ENCODE results near the gene SLC35D3. TPM values are rescaled to one million over a fixed set of nuclear protein-coding genes. Genes with fewer than 3 reads are reported as not detected.

The SLC35D3 gene
- total and polyA plus RNA-seq, 2 donors (not counting 1 experiment from before 2014, with no cell fraction given) = not detected

DNA sequence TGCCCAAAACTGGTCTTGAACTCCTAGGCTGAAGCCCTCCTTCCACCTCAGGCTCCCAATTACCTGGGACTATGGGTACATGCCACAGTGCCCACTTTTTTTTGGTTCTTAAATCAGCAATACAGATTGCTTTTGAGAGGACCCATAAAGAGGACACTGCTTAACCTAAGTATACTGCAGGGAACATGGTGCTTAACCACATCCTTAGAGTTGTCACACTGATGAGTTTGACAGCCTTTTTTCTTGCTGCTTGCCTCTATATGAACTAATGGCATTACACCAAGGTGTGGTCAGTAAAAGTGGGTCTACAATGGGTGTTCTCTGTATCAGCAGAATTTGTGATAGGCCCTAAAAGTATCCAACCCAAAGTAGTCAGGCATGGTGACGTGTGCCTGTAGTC lies 7.2 kb upstream of the SLC35D3 start:
- Histone ChIP-seq H3K27ac (ENCODE audit: low read length in 2 of 2) (no peak overlapping the region), H3K4me2 (replicated peaks; ENCODE audit: low read depth, low read length, poor library complexity, severe bottlenecking) (no peak overlapping the region), H3K36me3 (replicated peaks in 1 of 2; ENCODE audit: control extremely low read depth in 1 of 2, control insufficient read depth in 1 of 2, extremely low read depth in 1 of 2, insufficient read depth in 2 of 2, low read length in 1 of 2) (no peaks in the 10 kb centered on the region), H2AFZ (ENCODE audit: insufficient read depth, low read depth, low read length, poor library complexity, severe bottlenecking) (no peak overlapping the region), H3K79me2 (ENCODE audit: control insufficient read depth, insufficient read depth, low read length) (no peaks in the 10 kb centered on the region), H3K4me1 (ENCODE audit: control insufficient read depth in 2 of 2, insufficient read depth in 2 of 2, low read length in 2 of 2) (no peaks in the 10 kb centered on the region), H3K9ac (ENCODE audit: low read length) (no peak overlapping the region), H4K20me1 (ENCODE audit: control insufficient read depth, insufficient read depth, low read length, poor library complexity, severe bottlenecking) (no peaks in the 10 kb centered on the region), H3K27me3 (replicated peaks in 1 of 4; ENCODE audit: control extremely low read depth in 1 of 4, control insufficient read depth in 3 of 4, insufficient read depth in 4 of 4, low read length in 3 of 4) (peaks cover 0 to 12% (median 5%) of the 10 kb centered on the region in 4 experiments), H3K9me3 (ENCODE audit: control extremely low read depth in 1 of 3, control insufficient read depth in 2 of 3, insufficient read depth in 1 of 3, low read length in 2 of 3) (no peaks in the 10 kb centered on the region), H3K4me3 (ENCODE audit: control extremely low read depth in 1 of 5, extremely low read depth in 1 of 5, insufficient read depth in 1 of 5, low read depth in 2 of 5, low read length in 4 of 5) (no peak overlapping the region)
- peaks cover 11% of the 10 kb centered on the region for H3K27me3 Mint-ChIP-seq
- H3K4me1 Mint-ChIP-seq = no peaks in the 10 kb centered on the region
- WGBS (ENCODE audit: insufficient coverage) = no CpG with 5 or more reads among the region's 1 CpG
- H3K27ac Mint-ChIP-seq = no peak overlapping the region
- intact Hi-C loops (cut with micrococcal nuclease) = no loop called here
- no peak overlapping the region for H3K4me3 Mint-ChIP-seq
- H3K9me3 Mint-ChIP-seq (ENCODE audit: insufficient read depth) = no peaks in the 10 kb centered on the region
- TF ChIP-seq CTCF (IDR thresholded peaks at IDR 0.05) (no peak), EZH2 (IDR thresholded peaks at IDR 0.05; ENCODE audit: borderline replicate concordance, insufficient read depth, low read depth, low read length, poor library complexity, severe bottlenecking) (no peak)
- CTCF ChIA-PET = interaction anchor here (0.6 kb wide), 1 partner anchor 1590 kb away, joined by 3 read pairs; no protein-coding TSS in a partner anchor
- ATAC-seq (ENCODE audit: low read depth) = no peak
- no peak for DNase-seq
- POLR2A ChIA-PET = no interaction called here

DNA sequence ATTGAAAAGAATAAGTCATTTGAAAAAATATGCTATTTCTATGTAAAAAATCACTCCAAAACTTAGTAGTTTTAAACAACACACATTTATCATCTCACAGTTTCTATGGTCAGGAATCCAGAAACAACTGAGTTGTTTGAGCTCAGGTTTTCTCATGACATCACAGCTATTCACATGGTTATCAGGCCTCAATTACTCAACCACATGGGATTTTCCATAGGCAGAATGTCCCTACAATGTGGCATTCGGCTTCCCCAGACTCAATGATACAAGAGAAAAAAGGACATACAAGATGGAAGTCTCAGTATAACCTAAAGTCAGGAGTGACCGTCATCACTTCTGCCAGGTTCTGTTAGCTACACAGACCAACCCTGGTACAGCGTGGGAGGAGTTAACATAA lies 3.4 kb upstream of the SLC35D3 start:
- Mint-ChIP-seq H3K27me3 (peaks cover 31% of the 10 kb centered on the region), H3K27ac (no peak overlapping the region), H3K4me1 (peaks cover 23% of the 10 kb centered on the region), H3K4me3 (no peak overlapping the region), H3K9me3 (ENCODE audit: insufficient read depth) (no peaks in the 10 kb centered on the region)
- CTCF ChIA-PET = interaction anchor here (2.6 kb wide), 1 partner anchor 274 kb away, joined by 6 read pairs; no protein-coding TSS in a partner anchor
- H3K4me1 ChIP-seq (ENCODE audit: control insufficient read depth in 2 of 2, insufficient read depth in 2 of 2, low read length in 2 of 2) = peaks cover 30 to 35% of the 10 kb centered on the region in 2 donors
- no peak overlapping the region for H3K9ac ChIP-seq (ENCODE audit: low read length)
- no peaks in the 10 kb centered on the region for H4K20me1 ChIP-seq (ENCODE audit: control insufficient read depth, insufficient read depth, low read length, poor library complexity, severe bottlenecking)
- no CpG with 5 or more reads among the region's 3 CpGs for WGBS (ENCODE audit: insufficient coverage)
- H3K36me3 ChIP-seq (replicated peaks in 1 of 2; ENCODE audit: control extremely low read depth in 1 of 2, control insufficient read depth in 1 of 2, extremely low read depth in 1 of 2, insufficient read depth in 2 of 2, low read length in 1 of 2) = no peaks in the 10 kb centered on the region
- H3K4me3 ChIP-seq (ENCODE audit: control extremely low read depth in 1 of 5, extremely low read depth in 1 of 5, insufficient read depth in 1 of 5, low read depth in 2 of 5, low read length in 4 of 5) = no peak overlapping the region
- H3K79me2 ChIP-seq (ENCODE audit: control insufficient read depth, insufficient read depth, low read length) = no peaks in the 10 kb centered on the region
- H3K27me3 ChIP-seq (replicated peaks in 1 of 4; ENCODE audit: control extremely low read depth in 1 of 4, control insufficient read depth in 3 of 4, insufficient read depth in 4 of 4, low read length in 3 of 4) = peaks cover 0 to 47% (median 25%) of the 10 kb centered on the region in 4 experiments
- TF ChIP-seq EZH2 (IDR thresholded peaks at IDR 0.05; ENCODE audit: borderline replicate concordance, insufficient read depth, low read depth, low read length, poor library complexity, severe bottlenecking) (no peak), CTCF (IDR thresholded peaks at IDR 0.05) (no peak)
- H3K9me3 ChIP-seq (ENCODE audit: control extremely low read depth in 1 of 3, control insufficient read depth in 2 of 3, insufficient read depth in 1 of 3, low read length in 2 of 3) = peaks cover 0 to 20% (median 0%) of the 10 kb centered on the region in 3 donors
- intact Hi-C loops (cut with micrococcal nuclease) = no loop called here
- no peak overlapping the region for H2AFZ ChIP-seq (ENCODE audit: insufficient read depth, low read depth, low read length, poor library complexity, severe bottlenecking)
- POLR2A ChIA-PET = no interaction called here
- no peak overlapping the region for H3K27ac ChIP-seq (ENCODE audit: low read length in 2 of 2)
- DNase-seq (no peak), ATAC-seq (ENCODE audit: low read depth) (no peak)
- no peak overlapping the region for H3K4me2 ChIP-seq (replicated peaks; ENCODE audit: low read depth, low read length, poor library complexity, severe bottlenecking)

All from B cell (primary cell).